Ascending aorta (tissue), 2 donors: ENCODE data around the gene MDM2. TPM values are rescaled to one million over a fixed set of nuclear protein-coding genes. Genes with fewer than 3 reads are reported as not detected.
"Not testable (repeated sequence)": the region's sequence is repeated elsewhere in the genome, so short reads cannot be mapped to it uniquely, and the experiment has no call there.

Experiments
- DNase-seq, 2 donors: peaks; one replicate each; pipeline ENCODE4 v3.0.0-alpha.2; 2019; ENCODE audit warnings: low spot score in 2 of 2
- H3K27ac ChIP-seq, 2 donors: fragments of 200-600 bp; sonication (generic); one replicate each; pipeline ENCODE4 v1.5.1; 2016 to 2017; ENCODE audit warnings: mild to moderate bottlenecking in 1 of 2
- H3K27me3 ChIP-seq: fragments of 200-600 bp; sonication (generic); one replicate; pipeline ENCODE4 v1.5.1; 2017
- H3K36me3 ChIP-seq, 2 donors: fragments of 200-600 bp; sonication (generic); one replicate each; pipeline ENCODE4 v1.5.1; 2016
- H3K4me1 ChIP-seq, 2 donors: fragments of 200-600 bp; sonication (generic); one replicate each; pipeline ENCODE4 v1.5.1; 2016 to 2017; ENCODE audit warnings: mild to moderate bottlenecking in 1 of 2
- H3K4me3 ChIP-seq, 2 donors: fragments of 200-600 bp; sonication (generic); one replicate each; pipeline ENCODE4 v1.5.1; 2016 to 2017; ENCODE audit warnings: mild to moderate bottlenecking in 1 of 2
- H3K9me3 ChIP-seq, 2 donors: fragments of 200-600 bp; sonication (generic); one replicate each; pipeline ENCODE4 v1.5.1; 2016
- CTCF ChIP-seq, 3 experiments: fragments of 200-600 bp in 2 of 3; fragments of 450-650 bp in 1 of 3; sonication (generic) in 2 of 3; IDR thresholded peaks; one replicate each; pipeline ENCODE4 v1.5.1; 2016 to 2019; ENCODE audit warnings: antibody characterized with exemption in 3 of 3, mild to moderate bottlenecking in 1 of 3, moderate library complexity in 1 of 3
- intact Hi-C: fragments of 100-400 bp; cut with DNase I; formaldehyde crosslinking; loops from one replicate; pipeline ENCODE4 v1.15.1; 2023
- total RNA-seq: library from RNA; depleted of rRNA; stranded (reverse); fragments of >200 nt; gene quantifications from one replicate; pipeline ENCODE4 v1.1.0, GENCODE V29; 2016

Gene MDM2
- total RNA-seq, 1 donor from 2014 or later: 24.2 TPM

DNA sequence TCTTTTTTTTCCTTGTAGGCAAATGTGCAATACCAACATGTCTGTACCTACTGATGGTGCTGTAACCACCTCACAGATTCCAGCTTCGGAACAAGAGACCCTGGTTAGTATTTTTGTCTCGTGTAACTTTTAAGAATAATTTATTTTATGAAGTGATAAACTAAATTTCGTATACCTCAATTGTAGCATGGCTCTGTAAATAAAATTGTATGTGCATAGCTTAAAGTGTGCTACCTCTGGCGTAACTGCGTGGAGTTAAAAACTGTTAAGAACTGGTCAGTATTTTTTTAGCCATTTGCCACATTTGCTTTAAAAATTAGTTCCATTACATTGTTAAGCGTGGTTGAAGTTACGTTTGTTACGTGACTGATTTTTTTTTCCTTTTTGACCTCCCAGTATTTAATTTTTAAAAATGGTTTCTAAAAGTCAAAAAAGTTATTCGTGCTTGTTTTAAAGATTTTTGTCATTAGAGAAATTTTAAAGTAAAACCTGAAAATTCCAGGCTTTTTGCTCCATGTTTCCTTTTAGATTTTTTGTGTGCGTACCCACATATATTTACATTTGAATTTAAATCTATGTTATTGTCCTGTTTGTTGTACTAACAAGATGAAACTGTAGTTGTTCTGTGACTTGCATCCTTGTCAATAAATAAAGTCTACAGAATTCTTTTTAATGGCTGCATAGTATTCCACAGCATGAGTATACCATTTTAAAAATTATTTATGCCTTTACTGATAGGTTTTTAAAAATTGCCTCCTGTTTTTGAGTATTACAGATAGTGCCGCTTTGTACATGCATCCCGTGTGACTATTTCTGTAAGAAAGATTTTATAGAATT, 1.4 kb downstream of the MDM2 start:
- Histone ChIP-seq H3K27me3 (no peaks in the 10 kb centered on the region), H3K4me3 (peak overlapping the region; percentile 81 to 93), H3K9me3 (no peaks in the 10 kb centered on the region), H3K36me3 (peaks cover 13 to 41% of the 10 kb centered on the region in 2 donors), H3K4me1 (peaks cover 2 to 19% of the 10 kb centered on the region in 2 donors), H3K27ac (peak overlapping the region; percentile 98 to 99)
- DNase-seq: no peak
- TF ChIP-seq CTCF (IDR thresholded peaks at IDR 0.05): no peak
- intact Hi-C loops: loop anchor here (5.0 to 10.0 kb wide), 2 partner anchors 122 to 1545 kb away; partner anchors contain the start of genes CAND1 and NUP107

- Histone ChIP-seq H3K4me1 (peaks cover 2 to 25% of the 10 kb centered on the region in 2 donors), H3K27ac (peak overlapping the region in 1 of 2 donors; percentile 98), H3K4me3 (peak overlapping the region; percentile 81 to 93), H3K36me3 (peaks cover 19 to 47% of the 10 kb centered on the region in 2 donors)
- H3K9me3 ChIP-seq, H3K27me3 ChIP-seq, intact Hi-C loops, DNase-seq: not testable (repeated sequence)
Measured at GRCh38 chr12:68810027-68810389, 2.0 kb downstream of the MDM2 start.

- DNase-seq, H3K9me3 ChIP-seq, intact Hi-C loops, H3K27ac ChIP-seq, H3K27me3 ChIP-seq: not testable (repeated sequence)
- Histone ChIP-seq H3K4me1 (peaks cover 2 to 26% of the 10 kb centered on the region in 2 donors), H3K36me3 (peaks cover 27 to 58% of the 10 kb centered on the region in 2 donors), H3K4me3 (peak overlapping the region in 1 of 2 donors; percentile 19)
Measured at GRCh38 chr12:68811573-68811972, 3.6 kb downstream of the MDM2 start.

- intact Hi-C loops: no loop called here
- H3K27me3 ChIP-seq: no peaks in the 10 kb centered on the region
- H3K4me3 ChIP-seq: peak overlapping the region in 1 of 2 donors; percentile 10
- H3K36me3 ChIP-seq: peaks cover 38 to 70% of the 10 kb centered on the region in 2 donors
- H3K9me3 ChIP-seq: no peaks in the 10 kb centered on the region
- no peak overlapping the region for H3K27ac ChIP-seq
- peaks cover 2 to 26% of the 10 kb centered on the region in 2 donors for H3K4me1 ChIP-seq
- no peak for DNase-seq
- no peak for TF ChIP-seq CTCF (IDR thresholded peaks at IDR 0.05)
Measured at GRCh38 chr12:68812553-68813241, 4.7 kb downstream of the MDM2 start.

DNA sequence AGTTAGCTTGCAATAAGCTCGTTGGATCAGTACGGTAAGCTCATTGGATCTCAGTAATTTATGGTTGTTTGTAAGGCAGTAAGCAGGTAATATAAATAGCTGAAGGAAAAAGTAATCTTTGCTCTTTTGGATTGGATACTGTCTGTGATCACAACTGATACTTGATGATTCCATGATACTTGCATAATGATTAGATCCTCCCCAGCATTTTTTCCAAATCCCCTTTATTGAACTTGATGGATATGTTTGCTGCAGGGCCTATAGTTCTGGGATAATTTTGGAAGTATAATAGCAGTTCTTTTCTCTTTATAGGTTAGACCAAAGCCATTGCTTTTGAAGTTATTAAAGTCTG, 5.2 kb downstream of the MDM2 start:
- Histone ChIP-seq H3K4me3 (no peak overlapping the region), H3K36me3 (peaks cover 43 to 74% of the 10 kb centered on the region in 2 donors), H3K4me1 (peaks cover 2 to 26% of the 10 kb centered on the region in 2 donors), H3K27me3 (no peaks in the 10 kb centered on the region), H3K9me3 (no peaks in the 10 kb centered on the region), H3K27ac (no peak overlapping the region)
- intact Hi-C loops: no loop called here
- no peak for TF ChIP-seq CTCF (IDR thresholded peaks at IDR 0.05)
- no peak for DNase-seq

- DNase-seq: no peak
- Histone ChIP-seq H3K36me3 (peaks cover 54 to 83% of the 10 kb centered on the region in 2 donors), H3K9me3 (no peaks in the 10 kb centered on the region), H3K27ac (no peak overlapping the region), H3K4me1 (peaks cover 2 to 26% of the 10 kb centered on the region in 2 donors), H3K4me3 (peak overlapping the region in 1 of 2 donors; percentile 8), H3K27me3 (no peaks in the 10 kb centered on the region)
- intact Hi-C loops: no loop called here
- TF ChIP-seq CTCF (IDR thresholded peaks at IDR 0.05): no peak
Measured at GRCh38 chr12:68814490-68815231, 6.7 kb downstream of the MDM2 start.
